ENCODE data around the gene APC2.

APC2 gene

DNA sequence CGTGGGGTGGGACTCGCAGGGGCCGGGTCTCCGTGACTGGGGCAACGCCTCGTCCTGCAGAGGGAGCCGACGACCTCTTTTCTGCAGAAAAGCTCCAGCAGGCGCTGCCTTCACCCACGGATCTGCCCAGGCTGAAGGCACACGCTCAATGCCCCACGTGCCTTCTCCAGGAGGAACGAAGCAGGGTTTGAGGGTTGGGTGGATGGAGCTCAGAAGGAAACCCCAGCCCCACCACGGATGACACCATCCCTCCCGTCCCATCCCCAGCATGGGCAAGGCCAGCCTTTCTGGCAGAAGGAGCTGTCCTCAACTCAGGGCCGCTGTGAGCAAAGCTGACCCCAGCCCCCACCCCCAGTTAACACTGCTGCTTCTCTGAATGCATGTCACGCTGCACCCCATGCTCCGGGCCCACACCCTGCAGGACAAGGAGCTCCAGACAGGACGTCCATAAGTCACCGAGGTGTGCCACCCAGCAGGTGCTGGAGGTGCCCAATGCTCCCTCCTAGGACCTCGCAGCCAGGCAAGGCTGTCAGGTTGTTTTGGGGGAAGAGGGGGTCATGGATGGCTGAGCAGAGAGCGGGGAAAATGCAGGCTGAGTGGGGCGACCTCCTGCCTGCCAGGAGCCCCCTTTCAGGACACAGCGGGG is 21.7 kb downstream of the APC2 start:
- Histone ChIP-seq H3K4me3 (IDR thresholded peaks at IDR 0.05; ENCODE audit: insufficient read depth, low read depth, low read length) (no peak overlapping the region), H3K27me3 (ENCODE audit: insufficient read depth, low read depth) (peaks cover 16% of the 10 kb centered on the region)

DNA sequence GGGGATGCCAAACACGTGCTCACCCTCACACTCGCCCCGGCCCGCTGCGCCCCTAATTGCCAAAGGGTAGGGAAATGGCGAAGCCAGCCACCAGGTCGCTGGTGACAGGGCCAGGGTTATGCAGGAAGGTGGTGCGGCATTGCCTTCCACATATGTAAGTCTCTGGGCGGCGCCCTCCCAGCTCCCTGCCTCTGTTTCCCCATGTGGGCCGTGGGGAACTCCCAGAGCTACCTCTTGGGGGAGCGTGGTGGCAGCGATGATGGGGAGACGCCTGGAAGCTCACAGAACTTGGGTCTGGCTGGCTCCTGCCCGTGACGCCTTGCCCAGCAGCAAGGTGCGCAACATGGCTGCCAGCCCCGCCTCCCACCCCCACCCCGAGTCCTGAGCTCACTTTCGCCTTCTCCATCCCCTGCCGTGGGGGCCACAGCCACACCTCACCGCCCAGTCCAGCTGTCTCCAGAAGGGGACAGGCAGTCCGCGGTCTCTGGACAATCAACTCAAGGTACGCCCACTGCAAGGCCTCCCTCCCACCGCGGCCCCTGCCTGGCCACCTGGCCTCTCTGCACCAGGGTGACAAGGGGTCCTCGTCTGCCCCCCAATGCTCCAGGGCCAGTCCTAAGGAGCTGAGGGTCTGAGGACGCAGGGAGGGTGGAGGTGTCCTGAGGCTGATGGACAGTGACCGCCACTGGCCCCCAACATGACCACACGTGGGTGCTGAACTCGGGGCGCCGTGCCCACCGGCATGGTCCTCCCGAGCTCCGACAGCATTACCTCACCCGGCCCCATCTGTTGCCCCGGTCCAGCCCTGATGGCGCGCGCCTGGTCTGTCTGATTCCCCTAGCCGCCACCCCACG is 22.5 kb downstream of the APC2 start:
- Histone ChIP-seq H2AFZ (ENCODE audit: low read depth) (no peak overlapping the region), H3K4me2 (no peak overlapping the region), H3K36me3 (ENCODE audit: insufficient read depth) (no peaks in the 10 kb centered on the region; the same call in 1 of the 2 replicates), H3K4me1 (ENCODE audit: low read depth, poor library complexity, severe bottlenecking) (peaks cover 14% of the 10 kb centered on the region), H3K27ac (no peak overlapping the region), H3K27me3 (ENCODE audit: insufficient read depth, low read depth) (peaks cover 16% of the 10 kb centered on the region), H3K79me2 (ENCODE audit: insufficient read depth, low read depth) (no peaks in the 10 kb centered on the region), H4K20me1 (ENCODE audit: insufficient read depth) (no peaks in the 10 kb centered on the region), H3K9ac (no peak overlapping the region), H3K4me3 (IDR thresholded peaks at IDR 0.05; ENCODE audit: insufficient read depth, low read depth, low read length) (no peak overlapping the region)
- no peak for TF ChIP-seq CTCF (conservative IDR thresholded peaks at IDR 0.05; ENCODE audit: low read depth, low read length)

More for the DNA sequence above, 21.7 kb downstream of the APC2 start:
- Histone ChIP-seq H2AFZ (ENCODE audit: low read depth) (no peak overlapping the region), H3K4me1 (ENCODE audit: low read depth, poor library complexity, severe bottlenecking) (peaks cover 9% of the 10 kb centered on the region), H3K4me2 (peak overlapping the region; percentile 68), H3K36me3 (ENCODE audit: insufficient read depth) (no peaks in the 10 kb centered on the region; the same call in 1 of the 2 replicates), H3K27ac (no peak overlapping the region), H3K79me2 (ENCODE audit: insufficient read depth, low read depth) (no peaks in the 10 kb centered on the region), H3K9ac (no peak overlapping the region), H4K20me1 (ENCODE audit: insufficient read depth) (no peaks in the 10 kb centered on the region)
- no peak for TF ChIP-seq CTCF (conservative IDR thresholded peaks at IDR 0.05; ENCODE audit: low read depth, low read length)

DNA sequence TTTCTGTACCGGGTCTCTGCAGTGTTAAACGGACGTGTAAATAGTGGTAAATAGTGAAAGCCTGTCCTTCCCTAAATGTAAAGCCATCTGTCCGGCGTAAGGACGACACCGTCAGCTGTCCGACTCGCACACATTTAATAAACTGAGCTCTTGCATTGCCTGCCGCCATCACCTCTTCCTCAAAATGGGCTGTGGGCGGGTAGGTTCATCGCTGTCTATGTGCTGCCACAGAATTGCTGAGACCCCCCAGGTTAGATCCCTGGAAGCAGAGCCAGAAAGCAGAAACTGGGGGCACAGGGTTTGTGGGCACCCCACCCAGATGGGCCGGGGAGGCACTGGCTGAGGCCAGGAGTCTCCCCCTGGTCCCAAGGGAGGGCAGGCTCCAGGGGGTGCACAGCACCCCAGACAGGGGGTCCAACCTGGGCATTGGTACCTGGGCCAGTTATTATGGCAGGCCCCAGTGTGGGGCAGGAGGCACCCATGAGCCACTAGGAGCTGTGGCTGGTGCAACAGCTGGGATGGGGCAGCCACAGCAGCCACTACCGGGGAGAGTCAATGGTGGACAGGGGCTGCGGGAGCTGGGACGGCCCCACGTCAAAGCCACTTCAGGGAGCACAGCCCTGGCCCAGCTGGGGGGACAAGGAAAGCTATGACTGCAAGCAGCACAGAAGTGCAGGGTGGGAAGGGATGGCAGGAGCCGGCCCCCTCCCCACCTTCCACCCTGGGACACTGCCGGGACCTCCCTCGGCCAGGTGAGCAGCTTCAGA is 23.3 kb downstream of the APC2 start:
- no peaks in the 10 kb centered on the region; the same call in 1 of the 2 replicates for H3K36me3 ChIP-seq (ENCODE audit: insufficient read depth)
- no peak overlapping the region for H2AFZ ChIP-seq (ENCODE audit: low read depth)
- H4K20me1 ChIP-seq (ENCODE audit: insufficient read depth): no peaks in the 10 kb centered on the region
- H3K27ac ChIP-seq: no peak overlapping the region
- no peak overlapping the region for H3K4me3 ChIP-seq (IDR thresholded peaks at IDR 0.05; ENCODE audit: insufficient read depth, low read depth, low read length)
- H3K79me2 ChIP-seq (ENCODE audit: insufficient read depth, low read depth): peaks cover 5% of the 10 kb centered on the region
- no peak for TF ChIP-seq CTCF (conservative IDR thresholded peaks at IDR 0.05; ENCODE audit: low read depth, low read length)
- H3K9ac ChIP-seq: no peak overlapping the region
- peaks cover 16% of the 10 kb centered on the region for H3K27me3 ChIP-seq (ENCODE audit: insufficient read depth, low read depth)
- H3K4me2 ChIP-seq: no peak overlapping the region
- H3K4me1 ChIP-seq (ENCODE audit: low read depth, poor library complexity, severe bottlenecking): peaks cover 22% of the 10 kb centered on the region

- no peak for TF ChIP-seq CTCF (conservative IDR thresholded peaks at IDR 0.05; ENCODE audit: low read depth, low read length)
- H3K79me2 ChIP-seq (ENCODE audit: insufficient read depth, low read depth): peaks cover 9% of the 10 kb centered on the region
- no peak overlapping the region for H3K4me2 ChIP-seq
These were observed 24.3 kb downstream of the APC2 start for GRCh38 chr19:1474011-1474764.

More at GRCh38 chr19:1474011-1474764, 24.3 kb downstream of the APC2 start:
- Histone ChIP-seq H3K4me3 (IDR thresholded peaks at IDR 0.05; ENCODE audit: insufficient read depth, low read depth, low read length) (no peak overlapping the region), H3K36me3 (ENCODE audit: insufficient read depth) (no peaks in the 10 kb centered on the region; the same call in 1 of the 2 replicates), H2AFZ (ENCODE audit: low read depth) (no peak overlapping the region), H3K27ac (no peak overlapping the region), H3K4me1 (ENCODE audit: low read depth, poor library complexity, severe bottlenecking) (peaks cover 22% of the 10 kb centered on the region), H3K9ac (no peak overlapping the region), H3K27me3 (ENCODE audit: insufficient read depth, low read depth) (peaks cover 12% of the 10 kb centered on the region; the same call in 1 of the 2 replicates), H4K20me1 (ENCODE audit: insufficient read depth) (no peaks in the 10 kb centered on the region)
